HPDE6-E6E7 (cell line): Measurements from ENCODE around the gene ZNF638.
A peak's percentile ranks its signal among the peaks of the same experiment; 100 is the strongest.
"Not testable (repeated sequence)": the region's sequence is repeated elsewhere in the genome, so short reads cannot be mapped to it uniquely, and the experiment has no call there.

ENCODE experiments used
- DNase-seq: peaks from one replicate; pipeline ENCODE4 v3.0.0; 2011; ENCODE audit warnings: missing footprints; ENCODE audit errors: extremely low spot score

Gene ZNF638

GRCh38 chr2:71393216-71393615 is 61.6 kb downstream of the ZNF638 start:
- no peak for DNase-seq

GRCh38 chr2:71395471-71395870 is 63.9 kb downstream of the ZNF638 start:
- no peak for DNase-seq

- DNase-seq = no peak
These were observed 70.8 kb downstream of the ZNF638 start for GRCh38 chr2:71402427-71402826.

GRCh38 chr2:71409611-71410010 is 78.0 kb downstream of the ZNF638 start:
- no peak for DNase-seq

GRCh38 chr2:71410696-71411095 is 79.1 kb downstream of the ZNF638 start:
- DNase-seq = no peak

GRCh38 chr2:71416866-71417265 is 85.3 kb downstream of the ZNF638 start:
- not testable (repeated sequence) for DNase-seq

- DNase-seq = no peak
These were observed 86.0 kb downstream of the ZNF638 start for GRCh38 chr2:71417300-71418202.

GRCh38 chr2:71419145-71419544 is 87.6 kb downstream of the ZNF638 start:
- no peak for DNase-seq

GRCh38 chr2:71419976-71420375 is 88.4 kb downstream of the ZNF638 start:
- no peak for DNase-seq

- no peak for DNase-seq
These were observed 91.2 kb downstream of the ZNF638 start for GRCh38 chr2:71422786-71423185.

- DNase-seq = no peak
These were observed 92.3 kb downstream of the ZNF638 start for GRCh38 chr2:71423817-71424420.

- no peak for DNase-seq
These were observed 95.1 kb downstream of the ZNF638 start for GRCh38 chr2:71426721-71427120.

- no peak for DNase-seq
These were observed 97.1 kb downstream of the ZNF638 start for GRCh38 chr2:71428472-71429383.

- DNase-seq = not testable (repeated sequence)
These were observed 113.6 kb downstream of the ZNF638 start for GRCh38 chr2:71445142-71445541.

GRCh38 chr2:71446505-71446904 is 114.9 kb downstream of the ZNF638 start:
- no peak for DNase-seq

GRCh38 chr2:71449343-71449742 is 117.8 kb downstream of the ZNF638 start:
- DNase-seq = no peak

- no peak for DNase-seq
These were observed 120.1 kb downstream of the ZNF638 start for GRCh38 chr2:71451705-71452104.

- peak; percentile 85 for DNase-seq
These were observed 121.0 kb downstream of the ZNF638 start for GRCh38 chr2:71452565-71452964.

- DNase-seq = peak; percentile 26
These were observed 122.0 kb downstream of the ZNF638 start, which contains the start of gene DYSF for GRCh38 chr2:71453404-71454220. TSS of gene DYSF (plus strand) at chr2:71453561.

GRCh38 chr2:71454221-71455010 is 122.8 kb downstream of the ZNF638 start:
- no peak for DNase-seq
